ENCODE measurements around the gene NRSN2.

GRCh38 chr20:364905-365794 lies 18.2 kb downstream of the NRSN2 start:
- TF ChIP-seq POLR2A (IDR thresholded peaks at IDR 0.05; ENCODE audit: low read depth, low read length) = no peak
- TF ChIP-seq CTCF (IDR thresholded peaks at IDR 0.05; ENCODE audit: extremely low read depth in 1 of 2, insufficient read depth in 1 of 2, low read depth in 1 of 2, low read length in 2 of 2) = no peak
- TF ChIP-seq POLR2AphosphoS5 (IDR thresholded peaks at IDR 0.05; ENCODE audit: insufficient read depth, low read depth, low read length) = no peak
- TF ChIP-seq EZH2 (IDR thresholded peaks at IDR 0.05; ENCODE audit: borderline replicate concordance, low read depth, low read length, severe bottlenecking) = no peak
- no peak for TF ChIP-seq MAX (IDR thresholded peaks at IDR 0.05; ENCODE audit: insufficient read depth, insufficient read length)
